Stimulated activated CD8-positive, alpha-beta memory T cell treated with anti-CD3 and anti-CD28 coated beads, Interleukin-4, amount 100 ng/mL, for 24 hours (primary cell): ENCODE results near the gene TAPBPL.
A peak's percentile ranks its signal among the peaks of the same experiment; 100 is the strongest.
"Not testable (repeated sequence)": the region's sequence is repeated elsewhere in the genome, so short reads cannot be mapped to it uniquely, and the experiment has no call there.

Experiments
- DNase-seq: peaks from one replicate; pipeline ENCODE4 v3.0.0-alpha.2; 2020; ENCODE audit warnings: low read depth

Gene TAPBPL

DNA sequence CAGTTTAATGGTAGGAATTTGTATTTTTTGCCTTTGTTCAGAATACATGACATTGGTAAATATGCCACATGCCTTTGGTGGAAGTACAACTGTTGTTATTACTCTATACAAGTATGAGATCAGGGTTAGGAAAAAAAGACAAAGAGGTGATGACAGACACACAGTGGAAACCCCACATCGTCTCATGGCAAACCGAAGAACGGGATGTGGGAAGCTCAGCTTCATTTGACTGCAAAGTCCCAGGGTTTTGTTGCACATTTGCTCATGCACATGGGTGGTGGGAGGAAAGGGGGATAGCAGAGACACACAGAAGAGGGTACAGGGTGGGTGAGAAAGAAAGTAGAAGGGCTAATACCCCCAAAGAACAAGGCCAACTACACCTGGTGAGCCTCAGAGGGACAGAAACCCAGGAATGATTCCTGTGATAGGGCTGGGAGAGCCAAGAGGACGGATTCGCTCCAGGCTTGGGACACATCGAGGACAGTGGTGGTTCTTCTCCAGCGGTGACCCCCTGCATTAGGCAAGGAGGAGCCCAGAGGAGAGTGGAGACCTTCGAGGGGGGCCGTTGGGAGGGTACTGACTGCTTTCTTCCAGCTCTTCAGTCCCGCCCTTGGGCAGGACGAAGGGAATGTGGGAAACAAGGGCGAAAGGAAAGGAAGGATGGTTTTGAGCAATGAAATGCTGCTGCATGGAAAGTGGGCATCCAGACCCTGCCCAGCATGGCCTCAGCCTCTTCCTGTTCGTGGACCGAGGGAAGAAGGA lies 10.6 kb downstream of the TAPBPL start:
- no peak for DNase-seq

DNA sequence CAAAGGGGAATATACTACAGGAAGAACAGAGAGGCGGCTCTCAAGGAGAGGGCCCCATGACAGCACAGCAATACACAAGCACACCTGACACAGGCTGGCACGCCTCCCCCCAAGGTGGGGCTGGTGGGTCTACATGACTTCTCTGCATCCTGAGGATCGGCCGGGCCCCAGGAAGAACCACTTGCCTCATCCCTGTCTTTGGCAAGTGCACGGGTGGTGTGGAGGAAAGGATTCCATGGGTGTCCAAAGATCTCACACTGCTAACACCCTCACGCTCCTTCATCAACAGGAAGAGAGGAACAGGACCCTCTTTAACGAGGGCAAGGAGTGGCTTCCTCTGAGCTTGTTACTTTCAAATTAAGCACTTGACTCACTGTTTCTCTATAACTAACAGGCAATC lies 11.4 kb downstream of the TAPBPL start:
- DNase-seq, result no peak

DNA sequence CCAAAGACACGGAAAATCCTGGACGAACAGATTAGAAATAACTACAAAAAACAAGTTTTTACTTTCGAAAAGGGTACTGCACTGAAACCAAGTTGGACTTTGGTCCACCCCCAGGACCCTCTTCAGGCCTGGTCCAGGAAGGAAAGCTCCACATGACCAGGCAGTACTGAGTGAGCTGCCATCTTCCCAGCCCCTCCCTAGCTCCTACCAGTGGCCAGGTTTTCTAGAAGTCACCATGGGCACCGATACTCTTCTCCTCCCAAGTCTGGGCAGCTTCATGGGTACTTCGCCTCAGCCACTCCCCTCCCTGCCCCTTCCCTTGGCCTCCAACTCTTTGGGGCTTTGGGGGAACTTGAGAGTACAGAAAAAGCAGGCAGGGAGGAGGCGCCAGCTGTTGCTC lies 12.0 kb downstream of the TAPBPL start:
- DNase-seq, result no peak

DNA sequence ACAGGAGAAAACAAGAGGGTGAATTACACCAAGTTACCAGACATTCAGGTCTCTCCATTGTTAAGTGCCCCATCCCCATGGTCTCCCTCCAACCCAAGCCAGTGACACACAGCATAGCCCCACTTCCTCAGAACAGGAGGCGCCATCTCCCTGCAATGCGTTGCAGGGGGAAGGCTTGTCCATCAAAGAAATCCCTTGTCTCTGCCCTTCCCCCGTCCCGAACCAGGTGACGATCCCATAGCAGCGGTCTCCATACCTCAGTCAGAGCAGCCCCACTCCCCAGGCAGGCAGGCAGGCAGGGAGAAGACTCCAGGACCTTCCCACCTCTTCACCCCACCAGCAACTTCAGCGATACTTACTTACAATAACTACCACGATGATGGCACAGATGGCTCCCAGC lies 12.7 kb downstream of the TAPBPL start:
- no peak for DNase-seq

DNA sequence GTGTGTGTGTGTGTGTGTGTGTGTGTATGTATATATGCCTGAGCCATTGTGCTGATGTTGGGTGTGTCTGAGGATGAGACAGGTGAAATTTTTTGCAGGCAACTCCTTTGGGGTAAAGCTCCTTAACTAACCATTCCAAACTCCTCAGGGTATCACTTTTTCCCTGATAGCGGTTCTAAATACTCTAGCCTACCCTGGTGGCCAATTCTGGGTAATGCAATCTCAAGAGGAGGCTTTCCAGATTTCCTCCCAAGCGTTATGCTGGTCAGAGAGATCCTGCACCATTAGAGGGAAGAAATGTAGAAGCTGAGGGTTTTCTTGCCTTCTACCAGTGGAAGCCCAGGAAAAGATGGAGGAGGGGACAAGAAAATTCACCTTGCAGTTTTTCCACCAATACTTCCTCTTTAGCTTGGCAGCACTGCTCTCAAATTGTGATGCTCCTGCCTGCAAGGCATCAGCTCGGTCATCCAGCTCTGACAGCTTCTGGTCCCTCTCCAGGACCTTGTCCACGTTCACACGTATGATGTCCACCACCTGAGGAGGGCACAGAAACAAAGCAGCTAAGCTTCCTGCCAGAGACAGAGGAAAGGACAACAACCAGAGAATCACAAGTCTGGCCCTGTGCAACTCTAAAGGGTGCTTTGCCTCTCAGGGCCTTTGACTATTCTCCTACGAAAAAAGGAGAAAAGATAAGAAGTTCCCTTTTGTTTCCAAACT lies 13.8 kb downstream of the TAPBPL start:
- no peak for DNase-seq

DNA sequence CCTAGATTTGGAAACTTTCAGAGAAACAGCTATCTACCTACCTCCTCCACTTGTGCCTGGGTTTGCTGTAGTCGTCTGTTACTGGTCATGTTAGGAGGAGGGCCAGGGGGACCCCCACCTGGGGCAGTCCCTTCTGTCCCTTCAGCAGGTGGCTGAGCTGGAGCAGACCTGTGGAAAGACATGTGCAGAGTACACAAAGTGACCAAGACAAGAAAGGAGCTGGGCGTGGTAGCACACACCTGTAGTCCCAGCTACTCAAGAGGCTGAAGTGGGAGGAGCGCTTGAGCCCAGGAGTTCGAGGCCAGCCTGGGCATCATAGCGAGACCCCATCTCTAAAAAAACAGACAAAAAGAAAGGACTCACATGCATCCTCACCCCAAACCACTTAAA lies 14.3 kb downstream of the TAPBPL start:
- DNase-seq, result no peak

DNA sequence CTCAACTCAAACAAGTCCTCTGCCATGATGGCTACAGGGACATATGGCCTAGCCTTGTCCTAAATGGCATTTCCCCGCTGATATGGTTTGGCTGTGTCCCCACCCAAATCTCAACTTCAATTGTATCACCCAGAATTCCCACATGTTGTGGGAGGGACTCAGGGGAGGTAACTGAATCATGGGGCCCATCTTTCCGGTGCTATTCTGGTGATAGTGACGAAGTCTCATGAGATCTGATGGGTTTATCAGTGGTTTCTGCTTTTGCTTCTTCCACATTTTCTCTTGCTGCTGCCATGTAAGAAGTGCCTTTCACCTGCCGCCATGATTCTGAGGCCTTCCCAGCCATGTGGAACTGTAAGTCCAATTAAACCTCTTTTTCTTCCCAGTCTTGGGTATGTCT lies 14.9 kb downstream of the TAPBPL start:
- not testable (repeated sequence) for DNase-seq

DNA sequence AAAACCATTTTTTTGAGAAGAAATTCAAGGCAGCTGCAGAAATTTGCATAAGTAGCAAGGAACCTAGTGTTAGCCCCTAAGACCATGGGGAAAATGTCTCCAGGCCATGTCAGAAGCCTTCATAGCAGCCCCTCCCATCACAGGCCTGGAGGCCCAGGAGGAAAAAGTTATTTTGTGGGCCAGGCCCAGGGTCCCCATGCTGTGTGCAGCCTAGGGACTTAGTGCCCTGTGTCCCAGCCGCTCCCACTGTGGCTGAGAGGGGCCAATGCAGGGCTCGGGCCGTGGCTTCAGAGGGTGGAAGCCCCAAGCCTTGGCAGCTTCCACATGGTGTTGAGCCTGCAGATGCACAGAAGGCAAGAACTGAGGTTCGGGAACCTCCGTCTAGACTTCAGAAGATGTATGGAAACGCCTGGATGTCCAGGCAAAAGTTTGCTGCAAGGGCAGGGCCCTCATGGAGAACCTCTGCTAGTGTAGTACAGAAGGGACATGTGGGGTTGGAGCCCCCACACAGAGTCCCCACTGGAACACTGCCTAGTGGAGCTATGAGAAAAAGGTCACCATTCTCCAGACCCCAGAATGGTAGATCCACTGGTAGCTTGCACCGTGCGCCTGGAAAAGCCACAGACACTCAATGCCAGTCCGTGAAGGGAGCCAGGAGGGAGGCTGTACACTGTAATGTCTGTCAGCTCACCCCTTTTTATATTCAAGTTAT lies 15.9 kb downstream of the TAPBPL start:
- DNase-seq, result not testable (repeated sequence)

DNA sequence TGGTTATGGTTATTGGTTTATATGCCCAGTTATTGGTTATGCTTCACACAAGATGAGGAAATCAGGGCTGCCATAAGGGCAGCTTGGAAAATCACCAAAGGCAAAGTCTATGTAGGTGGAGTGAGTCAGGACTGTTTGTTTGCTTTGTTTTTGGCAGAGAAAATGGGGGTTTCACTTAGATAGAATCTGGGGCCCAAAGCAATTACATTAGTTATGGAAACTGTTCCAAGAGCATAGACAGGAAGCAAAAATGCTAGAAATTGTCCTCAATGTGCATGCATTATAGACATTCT lies 16.4 kb downstream of the TAPBPL start:
- DNase-seq, result no peak

DNA sequence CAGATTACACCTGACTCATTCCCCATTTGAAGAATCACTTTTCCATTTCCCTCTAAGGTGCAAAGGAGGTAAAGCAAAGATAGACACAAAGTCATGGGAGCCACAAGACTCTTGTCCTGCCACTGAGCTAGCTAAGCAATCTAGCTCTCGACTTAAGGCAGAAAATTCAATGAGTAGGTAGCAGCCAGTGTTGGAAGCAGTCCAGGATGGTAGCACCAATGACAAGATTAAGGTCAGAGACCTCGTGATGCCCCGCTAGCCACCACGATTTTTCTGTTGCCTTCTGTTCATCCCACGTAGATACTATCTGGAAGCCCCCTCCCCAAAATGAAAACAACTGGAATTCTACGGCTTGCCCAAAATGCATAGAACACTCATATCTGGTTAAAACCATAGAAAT lies 17.2 kb downstream of the TAPBPL start:
- no peak for DNase-seq

DNA sequence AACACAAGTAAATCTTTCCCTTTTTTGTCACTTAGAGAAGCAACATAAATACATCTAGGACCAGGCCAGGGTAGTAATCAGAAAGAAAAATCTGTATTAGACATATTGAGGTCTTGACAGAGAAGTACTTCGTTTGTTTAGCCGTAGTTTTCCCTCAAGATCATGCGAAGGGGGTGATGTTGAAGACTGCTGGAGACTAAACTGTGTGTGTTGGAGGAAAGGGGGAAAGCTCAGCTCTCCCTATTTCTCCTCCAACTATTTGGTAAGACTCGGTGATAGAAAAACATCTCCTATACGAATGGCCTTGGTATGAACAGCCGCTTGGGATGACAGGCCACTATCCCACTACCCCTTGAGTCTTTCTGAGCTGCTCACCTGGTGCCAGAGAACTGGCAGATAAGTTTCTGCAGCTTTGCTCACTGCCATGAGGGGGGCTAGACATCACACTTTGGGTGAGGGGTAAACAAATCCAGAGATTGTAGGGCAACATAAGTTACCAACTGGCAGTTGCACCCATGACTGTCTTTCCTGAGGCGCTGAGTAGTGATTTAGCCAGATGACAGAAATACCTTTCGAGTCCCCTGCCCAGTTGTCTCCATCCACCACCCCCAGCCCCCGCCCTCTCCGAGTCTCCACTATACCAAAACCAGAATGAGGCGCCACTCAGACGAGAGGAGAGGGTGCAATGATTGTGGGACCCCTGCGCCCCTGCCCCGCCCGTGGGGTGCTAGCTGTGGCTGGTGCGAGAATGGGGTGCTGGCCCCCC lies 17.9 kb downstream of the TAPBPL start:
- no peak for DNase-seq

DNA sequence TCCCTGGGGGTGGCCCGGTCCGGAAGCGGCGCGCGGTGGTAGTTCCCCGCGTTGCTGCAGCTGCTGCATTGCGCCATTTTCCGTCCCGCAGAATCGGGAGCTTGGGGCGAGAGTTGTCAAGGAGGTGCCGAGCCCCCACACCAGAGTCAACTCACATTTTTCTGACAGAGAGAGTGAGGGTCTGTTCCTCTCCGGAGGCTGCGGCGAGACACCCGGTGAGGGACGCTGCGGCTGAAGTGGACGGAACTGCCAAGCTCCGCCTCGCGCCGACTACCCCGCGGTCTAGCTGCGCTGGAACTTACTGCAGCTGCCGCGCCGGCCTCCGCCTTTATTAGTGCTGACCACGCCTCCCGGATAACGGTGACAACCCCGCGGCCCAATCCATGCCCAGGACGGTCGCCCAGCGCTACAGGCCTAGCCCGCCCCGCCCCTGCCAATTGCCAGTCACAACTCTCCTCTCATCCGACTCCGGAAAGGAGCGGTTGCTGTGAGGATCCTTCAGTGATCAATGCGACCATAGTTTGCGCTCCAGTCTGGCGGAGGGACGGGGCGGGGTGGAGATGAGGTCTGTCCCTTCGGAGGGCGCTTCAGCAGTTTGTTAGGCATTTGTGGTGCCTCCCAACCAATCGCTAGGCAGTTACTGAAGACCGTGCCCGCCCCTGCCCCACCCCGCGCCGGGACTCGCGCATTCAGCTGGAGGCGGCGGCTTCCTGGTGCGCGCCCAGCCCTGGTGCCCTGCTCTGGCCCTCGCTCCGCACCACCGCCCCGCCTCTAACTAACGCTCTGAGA lies 18.7 kb downstream of the TAPBPL start, which contains the start of gene VAMP1:
TSS of gene VAMP1 (minus strand) at position 303 of the 789 bp plus-strand sequence. CDS start at position 157, 146 bp downstream.
- peak; percentile 96 for DNase-seq

DNA sequence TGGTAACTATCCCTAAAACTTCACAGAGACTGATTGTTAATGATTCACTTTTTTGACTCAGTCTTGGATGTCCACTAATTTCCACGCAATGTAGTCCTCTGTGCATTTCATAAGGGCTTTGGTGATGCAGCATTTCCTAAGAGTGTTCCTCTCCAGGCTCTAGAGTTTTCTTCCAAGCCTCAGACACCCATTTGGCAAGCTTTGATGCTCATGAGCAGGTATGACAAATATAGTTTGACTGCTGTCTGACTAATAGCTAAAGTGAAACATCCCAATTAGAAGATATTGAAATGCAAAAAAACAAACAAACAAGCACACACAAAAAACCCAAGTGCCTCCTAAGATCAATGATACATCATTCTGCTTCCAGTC lies 20.1 kb downstream of the TAPBPL start:
- no peak for DNase-seq

DNA sequence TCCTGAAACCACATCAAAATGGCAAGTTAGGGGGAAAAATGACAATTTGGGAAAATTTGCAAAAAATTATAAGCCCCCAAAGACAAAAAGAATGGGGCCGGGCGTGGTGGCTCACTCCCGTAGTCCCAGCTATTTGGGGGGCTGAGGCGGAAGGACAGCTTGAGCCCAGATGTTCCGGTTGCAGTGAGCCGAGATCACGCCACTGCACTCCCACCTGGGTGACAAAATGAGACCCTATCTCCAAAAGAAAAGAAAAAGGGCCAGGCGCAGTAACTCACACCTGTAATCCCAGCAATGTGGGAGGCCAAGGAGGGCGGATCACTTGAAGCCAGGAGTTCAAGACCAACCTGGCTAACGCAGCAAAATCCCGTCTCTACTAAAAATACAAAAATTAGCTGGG lies 20.6 kb downstream of the TAPBPL start:
- no peak for DNase-seq

DNA sequence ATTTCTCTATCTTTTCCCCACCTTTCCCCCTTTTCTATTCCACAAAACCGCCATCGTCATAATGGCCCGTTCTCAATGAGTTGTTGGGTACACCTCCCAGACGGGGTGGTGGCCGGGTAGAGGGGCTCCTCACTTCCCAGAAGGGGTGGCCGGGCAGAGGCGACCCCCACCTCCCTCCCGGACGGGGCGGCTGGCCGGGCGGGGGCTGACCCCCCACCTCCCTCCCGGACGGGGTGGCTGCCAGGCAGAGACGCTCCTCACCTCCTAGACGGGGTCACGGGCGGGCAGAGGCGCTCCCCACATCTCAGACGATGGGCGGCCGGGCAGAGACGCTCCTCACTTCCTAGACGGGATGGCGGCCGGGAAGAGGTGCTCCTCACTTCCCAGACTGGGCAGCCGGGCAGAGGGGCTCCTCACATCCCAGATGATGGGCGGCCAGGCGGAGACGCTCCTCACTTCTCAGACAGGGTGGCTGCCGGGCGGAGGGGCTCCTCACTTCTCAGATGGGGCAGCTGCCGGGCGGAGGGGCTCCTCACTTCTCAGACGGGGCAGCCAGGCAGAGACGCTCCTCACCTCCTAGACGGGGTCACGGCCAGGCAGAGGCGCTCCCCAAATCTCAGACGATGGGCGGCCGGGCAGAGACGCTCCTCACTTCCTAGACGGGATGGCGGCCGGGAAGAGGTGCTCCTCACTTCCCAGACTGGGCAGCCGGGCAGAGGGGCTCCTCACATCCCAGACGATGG lies 23.6 kb downstream of the TAPBPL start:
- not testable (repeated sequence) for DNase-seq

DNA sequence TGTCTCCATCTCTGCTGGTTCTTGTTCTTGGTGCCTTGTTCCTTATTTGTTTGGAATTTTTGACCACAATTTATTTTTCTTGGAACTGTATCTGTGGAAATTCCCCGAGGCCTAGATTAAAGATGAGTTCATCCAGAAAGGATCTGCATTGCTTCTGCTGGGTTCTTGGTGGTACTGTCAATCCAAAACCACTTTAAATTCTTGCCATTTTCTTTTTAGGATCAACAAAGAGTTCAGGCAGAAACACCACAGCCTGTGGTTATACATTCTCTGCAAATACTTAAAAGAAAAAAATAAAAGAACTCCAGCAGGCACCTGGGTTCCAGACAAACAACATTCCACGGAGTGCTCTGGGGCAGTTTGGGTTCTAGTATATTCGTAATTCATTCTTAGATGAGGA lies 24.6 kb downstream of the TAPBPL start:
- DNase-seq, result no peak

DNA sequence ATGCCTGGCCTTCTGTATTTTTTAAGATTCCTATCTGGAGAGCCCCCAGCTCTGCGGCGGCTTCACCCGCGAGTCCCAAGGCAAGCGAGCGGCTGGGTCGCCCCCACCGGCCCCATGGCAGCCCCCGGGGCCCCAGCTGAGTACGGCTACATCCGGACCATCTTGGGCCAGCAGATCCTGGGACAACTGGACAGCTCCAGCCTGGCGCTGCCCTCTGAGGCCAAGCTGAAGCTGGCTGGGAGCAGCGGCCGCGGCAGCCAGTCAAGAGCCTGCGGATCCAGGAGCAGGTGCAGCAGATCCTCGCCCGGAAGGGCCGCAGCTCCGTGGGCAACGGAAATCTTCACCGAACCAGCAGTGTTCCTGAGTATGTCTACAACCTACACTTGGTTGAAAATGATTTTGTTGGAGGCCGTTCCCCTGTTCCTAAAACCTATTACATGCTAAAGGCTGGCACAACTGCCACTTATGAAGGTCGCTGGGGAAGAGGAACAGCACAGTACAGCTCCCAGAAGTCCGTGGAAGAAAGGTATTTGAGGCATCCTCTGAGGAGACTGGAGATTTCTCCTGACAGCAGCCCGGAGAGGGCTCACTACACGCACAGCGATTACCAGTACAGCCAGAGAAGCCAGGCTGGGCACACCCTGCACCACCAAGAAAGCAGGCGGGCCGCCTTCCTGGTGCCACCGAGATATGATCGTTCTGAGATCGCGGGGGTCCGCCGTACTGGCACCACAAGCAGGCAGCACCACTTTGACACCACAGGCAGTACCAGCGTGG lies 25.9 kb downstream of the TAPBPL start:
- not testable (repeated sequence) for DNase-seq

DNA sequence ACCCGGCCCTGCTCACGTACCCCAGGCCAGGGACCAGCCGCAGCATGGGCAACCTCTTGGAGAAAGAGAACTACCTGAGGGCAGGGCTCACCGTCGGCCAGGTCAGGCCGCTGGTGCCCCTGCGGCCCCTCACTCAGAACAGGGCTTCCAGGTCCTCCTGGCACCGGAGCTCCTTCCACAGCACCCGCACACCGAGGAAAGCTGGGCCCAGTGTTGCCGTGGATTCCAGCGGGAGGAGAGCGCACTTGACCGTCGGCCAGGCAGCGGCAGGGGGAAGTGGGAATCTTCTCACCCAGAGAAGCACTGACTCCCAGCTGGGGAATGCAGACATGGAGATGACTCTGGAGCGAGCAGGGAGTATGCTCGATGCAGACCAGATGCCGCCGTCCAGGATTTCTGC lies 26.6 kb downstream of the TAPBPL start:
- no peak for DNase-seq

DNA sequence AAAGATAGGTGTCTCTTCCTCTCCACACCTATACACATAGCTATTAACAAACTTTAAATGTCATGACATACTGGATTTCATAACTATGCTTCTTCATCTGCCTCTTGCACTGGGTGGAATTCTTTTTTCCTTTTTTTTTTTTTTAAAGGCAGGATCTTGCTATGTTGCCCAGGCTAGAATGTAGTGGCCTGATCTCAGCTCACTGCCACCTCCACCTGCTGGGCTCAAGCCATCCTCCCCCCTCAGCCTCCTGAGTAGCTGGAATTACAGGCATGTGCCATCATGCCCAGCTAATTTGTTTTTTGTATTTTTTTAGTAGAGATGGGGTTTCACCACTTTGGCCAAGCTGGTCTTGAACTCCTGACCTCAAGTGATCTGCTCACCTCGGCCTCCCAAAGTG lies 36.4 kb downstream of the TAPBPL start:
- no peak for DNase-seq

DNA sequence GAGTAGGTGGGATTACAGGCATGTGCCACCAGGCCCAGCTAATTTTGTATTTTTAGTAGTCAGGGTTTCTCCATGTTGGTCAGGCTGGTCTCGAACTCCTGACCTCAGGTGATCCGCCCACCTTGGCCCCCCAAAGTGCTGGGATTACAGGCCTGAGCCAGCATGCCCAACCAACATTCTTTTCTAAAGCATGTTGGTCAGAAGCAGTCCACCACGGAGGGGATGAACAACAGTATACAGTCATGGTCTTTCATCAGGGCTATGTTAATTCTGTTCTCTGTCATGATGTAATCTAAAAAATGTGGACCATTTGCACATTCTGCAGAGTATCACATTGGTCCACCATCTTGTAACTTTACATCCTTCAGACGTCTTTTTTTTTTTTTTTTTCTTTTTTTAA lies 37.6 kb downstream of the TAPBPL start:
- no peak for DNase-seq
